Fibroblast of villous mesenchyme (primary cell): Measurements from ENCODE around the gene SMARCA2. TPM values are rescaled to one million over a fixed set of nuclear protein-coding genes. Genes with fewer than 3 reads are reported as not detected.

Experiments
- DNase-seq: peaks from one replicate; pipeline ENCODE4 v3.0.0-alpha.2; 2010; ENCODE audit warnings: low read depth
- H3K4me3 ChIP-seq: 2 replicates; pipeline ENCODE4 v1.5.1; 2011; ENCODE audit warnings: low read depth, mild to moderate bottlenecking, low read length
- total RNA-seq: library from RNA; depleted of rRNA; stranded (reverse); fragments of >200 nt; gene quantifications from 2 replicates; pipeline ENCODE4 v1.2.3, GENCODE V29; 2012
- TF ChIP-seq, protein P1 (sequence below): IDR thresholded peaks from 2 replicates; pipeline ENCODE4 v1.5.1; 2012; ENCODE audit warnings: low read depth, mild to moderate bottlenecking, low read length; ENCODE audit not compliant: insufficient read depth

SMARCA2 gene
- total RNA-seq, 1 donor = 51.4 TPM

GRCh38 chr9:1995084-1995483 is 20.1 kb upstream of the SMARCA2 start:
- TF ChIP-seq, protein P1, sequence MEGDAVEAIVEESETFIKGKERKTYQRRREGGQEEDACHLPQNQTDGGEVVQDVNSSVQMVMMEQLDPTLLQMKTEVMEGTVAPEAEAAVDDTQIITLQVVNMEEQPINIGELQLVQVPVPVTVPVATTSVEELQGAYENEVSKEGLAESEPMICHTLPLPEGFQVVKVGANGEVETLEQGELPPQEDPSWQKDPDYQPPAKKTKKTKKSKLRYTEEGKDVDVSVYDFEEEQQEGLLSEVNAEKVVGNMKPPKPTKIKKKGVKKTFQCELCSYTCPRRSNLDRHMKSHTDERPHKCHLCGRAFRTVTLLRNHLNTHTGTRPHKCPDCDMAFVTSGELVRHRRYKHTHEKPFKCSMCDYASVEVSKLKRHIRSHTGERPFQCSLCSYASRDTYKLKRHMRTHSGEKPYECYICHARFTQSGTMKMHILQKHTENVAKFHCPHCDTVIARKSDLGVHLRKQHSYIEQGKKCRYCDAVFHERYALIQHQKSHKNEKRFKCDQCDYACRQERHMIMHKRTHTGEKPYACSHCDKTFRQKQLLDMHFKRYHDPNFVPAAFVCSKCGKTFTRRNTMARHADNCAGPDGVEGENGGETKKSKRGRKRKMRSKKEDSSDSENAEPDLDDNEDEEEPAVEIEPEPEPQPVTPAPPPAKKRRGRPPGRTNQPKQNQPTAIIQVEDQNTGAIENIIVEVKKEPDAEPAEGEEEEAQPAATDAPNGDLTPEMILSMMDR = no peak
- DNase-seq = no peak
- no peak overlapping the region for H3K4me3 ChIP-seq

- TF ChIP-seq, protein P1 = no peak
- DNase-seq = no peak
- H3K4me3 ChIP-seq = no peak overlapping the region
Observed at GRCh38 chr9:1996156-1996555, 19.0 kb upstream of the SMARCA2 start.

DNA sequence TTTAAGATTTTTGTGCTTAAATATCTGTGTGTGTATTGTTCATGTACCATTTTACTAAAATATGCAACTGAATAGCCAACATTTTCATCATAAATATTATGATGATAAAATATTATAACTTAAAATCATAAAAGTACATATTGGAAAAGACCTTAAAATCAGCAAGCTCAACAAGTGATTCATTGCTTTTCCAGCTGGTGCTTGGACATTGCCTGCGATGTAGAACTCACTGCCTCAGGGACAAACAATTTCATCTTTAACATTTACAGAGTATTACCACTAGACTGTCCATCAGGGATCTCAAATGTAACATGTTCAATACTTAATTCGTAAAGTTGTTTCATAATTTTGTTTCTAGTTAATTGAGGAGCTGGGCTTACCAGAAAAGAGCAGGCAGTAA is 17.5 kb upstream of the SMARCA2 start:
- no peak for DNase-seq
- TF ChIP-seq, protein P1 = no peak
- H3K4me3 ChIP-seq = no peak overlapping the region

GRCh38 chr9:1998111-1998510 is 17.0 kb upstream of the SMARCA2 start:
- DNase-seq = no peak
- TF ChIP-seq, protein P1 = no peak
- H3K4me3 ChIP-seq = no peak overlapping the region

DNA sequence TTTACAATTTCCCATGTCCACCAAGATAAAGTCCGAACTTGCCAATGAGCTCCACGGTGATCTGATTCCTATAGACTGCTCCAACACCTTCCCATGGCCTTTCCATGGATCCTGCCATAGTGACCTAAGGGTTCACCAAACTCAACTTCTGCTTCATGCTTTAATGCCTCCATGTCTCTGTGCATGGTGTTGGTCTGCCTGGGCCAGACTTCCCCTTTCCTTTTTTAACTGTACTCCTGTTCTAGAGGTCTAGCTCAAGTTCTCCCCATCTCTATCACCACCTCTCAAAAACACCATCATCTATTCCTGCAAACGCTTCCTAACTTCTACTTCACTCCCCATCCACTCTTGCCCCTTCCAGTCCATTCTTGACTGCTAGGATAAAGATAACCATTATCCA is 14.8 kb upstream of the SMARCA2 start:
- DNase-seq = no peak
- TF ChIP-seq, protein P1 = no peak
- H3K4me3 ChIP-seq = no peak overlapping the region

- no peak for DNase-seq
- H3K4me3 ChIP-seq = no peak overlapping the region
- TF ChIP-seq, protein P1 = no peak
Observed at GRCh38 chr9:2008372-2008771, 6.8 kb upstream of the SMARCA2 start.

GRCh38 chr9:2012347-2012746 is 2.8 kb upstream of the SMARCA2 start:
- TF ChIP-seq, protein P1 = no peak
- H3K4me3 ChIP-seq = no peak overlapping the region
- no peak for DNase-seq
